Measurements from ENCODE around the gene B2M. TPM values are rescaled to one million over a fixed set of nuclear protein-coding genes. Genes with fewer than 3 reads are reported as not detected.

B2M gene
- total RNA-seq, 1 donor from 2014 or later, result 809 TPM

GRCh38 chr15:44765036-44765435 is 53.7 kb downstream of the B2M start:
- ATAC-seq, result no peak
- DNase-seq (ENCODE audit: low spot score), result no peak

Other genes with a start within 250 kb of the B2M start
- 33.0 TPM for gene EIF3J, start 174.4 kb upstream of the B2M start, total RNA-seq
- gene SPG11, start 47.9 kb upstream of the B2M start, total RNA-seq, result 40.6 TPM
- gene PATL2, start 194 bp upstream of the B2M start, total RNA-seq, result 0.58 TPM
- gene TRIM69, start 25.0 kb downstream of the B2M start, total RNA-seq, result 5.2 TPM
- gene TERB2, start 245.2 kb downstream of the B2M start, total RNA-seq, result not detected

Measured in left lobe of liver (tissue), 2 donors.